IPS-NIHi11 (cell line): ENCODE data around the gene POLR3C.
"Not testable (repeated sequence)": the region's sequence is repeated elsewhere in the genome, so short reads cannot be mapped to it uniquely, and the experiment has no call there.

ENCODE experiments used
- DNase-seq: peaks from one replicate; pipeline ENCODE4 v3.0.0; 2012; ENCODE audit warnings: mixed read lengths, low spot score

Gene POLR3C, protein sequence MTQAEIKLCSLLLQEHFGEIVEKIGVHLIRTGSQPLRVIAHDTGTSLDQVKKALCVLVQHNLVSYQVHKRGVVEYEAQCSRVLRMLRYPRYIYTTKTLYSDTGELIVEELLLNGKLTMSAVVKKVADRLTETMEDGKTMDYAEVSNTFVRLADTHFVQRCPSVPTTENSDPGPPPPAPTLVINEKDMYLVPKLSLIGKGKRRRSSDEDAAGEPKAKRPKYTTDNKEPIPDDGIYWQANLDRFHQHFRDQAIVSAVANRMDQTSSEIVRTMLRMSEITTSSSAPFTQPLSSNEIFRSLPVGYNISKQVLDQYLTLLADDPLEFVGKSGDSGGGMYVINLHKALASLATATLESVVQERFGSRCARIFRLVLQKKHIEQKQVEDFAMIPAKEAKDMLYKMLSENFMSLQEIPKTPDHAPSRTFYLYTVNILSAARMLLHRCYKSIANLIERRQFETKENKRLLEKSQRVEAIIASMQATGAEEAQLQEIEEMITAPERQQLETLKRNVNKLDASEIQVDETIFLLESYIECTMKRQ

GRCh38 chr1:145823565-145824498, at the start of gene POLR3C, which contains the start of gene RNF115:
POLR3C (plus strand) TSS chr1:145824200; CDS start chr1:145825777, 1,577 bp downstream.
RNF115 (minus strand) TSS chr1:145824095; CDS start chr1:145823873, 222 bp downstream.
- peak; percentile 97 for DNase-seq

GRCh38 chr1:145777357-145778145, 46.4 kb upstream of the POLR3C start:
- no peak for DNase-seq

GRCh38 chr1:145778146-145778540, 45.9 kb upstream of the POLR3C start:
- no peak for DNase-seq

GRCh38 chr1:145782272-145783099, 41.5 kb upstream of the POLR3C start:
- no peak for DNase-seq

- DNase-seq: no peak
Measured at GRCh38 chr1:145784409-145784808, 39.6 kb upstream of the POLR3C start.

DNA sequence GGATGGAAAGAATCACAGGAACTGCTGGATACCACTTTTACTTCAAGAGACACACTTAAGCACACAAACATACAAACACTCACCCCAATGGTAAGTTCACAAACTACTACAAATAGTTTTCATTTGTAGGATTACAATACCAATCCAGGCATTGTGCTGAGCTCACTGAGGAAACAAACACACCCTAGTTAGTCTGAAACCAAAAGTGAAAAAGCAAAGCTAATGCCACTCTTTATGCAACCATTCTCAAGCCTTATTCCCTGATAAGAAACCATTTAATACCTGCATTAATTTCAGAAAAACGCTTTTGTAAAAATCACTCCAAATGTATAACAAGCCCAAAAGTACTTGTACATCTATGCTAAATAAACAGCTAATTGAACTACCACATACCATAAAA, 38.5 kb upstream of the POLR3C start:
- DNase-seq: no peak

DNA sequence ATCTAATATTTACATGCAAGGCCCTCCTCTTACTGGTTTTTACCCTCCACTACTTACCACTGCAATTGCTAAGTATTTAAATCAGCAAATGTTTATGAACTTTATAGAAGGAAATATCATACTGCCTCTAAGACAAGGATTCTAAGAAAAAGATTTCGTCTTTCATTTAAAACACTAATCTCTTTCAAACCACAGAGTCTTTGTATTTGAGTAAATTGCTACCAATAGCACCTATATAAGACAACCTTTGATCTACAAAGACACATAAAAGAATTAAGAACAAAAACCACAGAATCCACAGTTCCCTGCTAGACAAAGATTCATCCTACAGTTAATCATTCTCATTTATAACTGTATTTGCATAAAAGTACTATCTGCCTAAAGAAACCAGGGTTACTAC, 37.7 kb upstream of the POLR3C start:
- no peak for DNase-seq

DNA sequence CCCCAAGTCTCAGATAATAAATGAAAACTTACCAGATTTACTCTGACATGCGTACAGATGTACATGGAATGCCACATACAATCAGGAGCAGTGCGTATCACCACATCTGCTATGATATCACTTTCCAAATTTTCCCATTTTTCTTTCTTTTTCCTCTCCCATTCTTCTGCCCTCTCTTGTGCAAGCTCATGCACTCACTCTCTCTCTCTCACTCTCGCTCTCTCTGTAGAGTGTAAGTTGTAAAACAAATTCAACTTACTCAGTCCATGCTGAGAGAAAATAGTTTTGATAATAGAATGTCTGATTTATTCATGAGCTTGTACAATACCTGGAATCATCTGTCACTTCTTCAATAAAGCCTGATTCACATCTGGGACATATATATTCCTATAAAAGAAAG, 35.4 kb upstream of the POLR3C start:
- no peak for DNase-seq

DNA sequence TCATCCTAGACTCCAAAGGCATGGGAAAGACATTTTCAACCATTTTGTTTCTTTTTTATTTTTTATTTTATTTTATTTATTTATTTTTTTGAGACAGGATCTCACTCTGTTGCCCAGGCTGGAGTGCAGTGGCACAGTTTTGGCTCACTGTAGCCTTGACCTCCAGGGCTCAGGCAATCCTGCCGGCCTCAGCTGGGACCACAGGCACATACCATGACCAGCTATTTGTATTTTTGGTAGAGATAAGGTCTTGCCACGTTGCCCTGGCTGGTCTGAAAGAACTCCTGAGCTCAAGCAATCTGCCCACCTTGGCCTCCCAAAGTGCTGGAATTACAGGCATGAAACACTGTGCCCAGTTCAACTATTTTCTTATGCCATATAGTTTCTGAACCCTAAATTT, 32.1 kb upstream of the POLR3C start:
- DNase-seq: not testable (repeated sequence)

GRCh38 chr1:145792484-145792883, 31.5 kb upstream of the POLR3C start:
- DNase-seq: no peak

- DNase-seq: no peak
Measured at GRCh38 chr1:145795257-145795881, 28.6 kb upstream of the POLR3C start.

DNA sequence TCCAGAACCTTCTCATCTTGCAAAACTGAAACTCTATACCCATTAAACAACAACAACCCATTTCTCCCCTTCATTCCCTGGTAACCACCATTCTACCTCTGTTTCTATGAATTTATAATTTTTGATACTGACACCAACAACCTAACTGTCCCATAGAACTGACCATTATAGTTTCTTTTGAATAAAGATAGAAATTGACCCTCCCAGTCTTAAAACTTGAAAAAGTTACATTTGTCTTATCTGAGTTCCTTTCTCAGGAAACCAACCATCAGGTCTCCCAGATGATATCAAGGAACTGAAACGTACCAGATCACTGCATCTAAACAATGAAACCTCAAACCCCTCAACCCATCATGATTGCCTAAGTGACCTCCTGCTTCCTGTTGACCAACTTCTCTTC, 27.2 kb upstream of the POLR3C start:
- no peak for DNase-seq

GRCh38 chr1:145799806-145800205, 24.2 kb upstream of the POLR3C start:
- no peak for DNase-seq

- DNase-seq: no peak
Measured at GRCh38 chr1:145804235-145805045, 19.6 kb upstream of the POLR3C start.

DNA sequence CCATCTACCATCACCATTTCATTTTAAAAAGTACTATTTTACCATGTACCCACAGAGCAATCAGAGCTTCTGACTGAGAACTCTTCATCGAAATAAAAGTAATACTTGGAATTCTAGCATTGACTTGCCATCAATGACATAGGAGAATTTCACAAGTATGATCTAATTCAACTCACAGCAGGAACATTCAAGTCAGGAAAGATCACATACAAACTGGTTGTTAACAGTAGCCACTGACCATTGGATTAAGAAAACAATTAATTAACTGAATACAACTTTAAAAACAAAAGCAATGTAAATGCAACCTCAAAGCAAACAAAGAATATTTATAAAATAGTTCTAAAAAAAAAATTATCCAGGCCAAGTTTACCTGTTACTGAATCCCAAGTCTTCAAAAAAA, 18.9 kb upstream of the POLR3C start:
- no peak for DNase-seq

- DNase-seq: no peak
Measured at GRCh38 chr1:145806408-145806807, 17.6 kb upstream of the POLR3C start.

DNA sequence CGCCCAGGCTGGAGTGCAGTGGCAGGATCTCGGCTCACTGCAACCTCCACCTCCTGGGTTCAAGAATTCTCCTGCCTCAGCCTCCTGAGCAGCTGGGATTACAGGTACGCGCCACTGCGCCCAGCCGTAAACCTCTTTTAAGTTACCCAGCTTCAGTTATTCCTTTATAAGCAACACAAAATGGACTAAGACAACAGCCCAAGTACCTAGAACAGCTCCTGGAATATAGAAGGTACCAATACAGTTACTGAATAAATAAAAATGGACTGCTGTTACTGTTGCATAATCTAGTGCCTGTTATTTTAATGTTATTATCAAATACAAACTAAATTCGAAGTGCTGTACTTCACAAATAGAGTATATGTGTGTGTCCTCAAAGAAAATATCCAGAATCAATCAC, 17.2 kb upstream of the POLR3C start:
- DNase-seq: no peak

GRCh38 chr1:145812977-145813810, 10.8 kb upstream of the POLR3C start:
- DNase-seq: not testable (repeated sequence)

GRCh38 chr1:145818095-145818494, 5.9 kb upstream of the POLR3C start:
- DNase-seq: not testable (repeated sequence)
